GM23248 (cell line): ENCODE data around the gene MSRB3. TPM values are rescaled to one million over a fixed set of nuclear protein-coding genes. Genes with fewer than 3 reads are reported as not detected.

Source experiments
- DNase-seq: peaks from one replicate; pipeline ENCODE4 v3.0.0-alpha.2; 2015
- H2AFZ ChIP-seq: fragments of 200-600 bp; sonication (generic); 2 replicates; pipeline ENCODE4 v1.6.1; 2016; ENCODE audit warnings: antibody characterized with exemption
- H3F3A ChIP-seq: fragments of 200-600 bp; sonication (generic); 2 replicates; pipeline ENCODE4 v1.6.1; 2016; ENCODE audit warnings: mild to moderate bottlenecking, antibody characterized with exemption, mixed run types; ENCODE audit not compliant: insufficient read depth
- H3K27ac ChIP-seq: fragments of 200-600 bp; sonication (generic); 2 replicates; pipeline ENCODE4 v1.5.1; 2016; ENCODE audit warnings: mild to moderate bottlenecking
- H3K27me3 ChIP-seq: fragments of 200-600 bp; sonication (generic); replicated peaks from 2 replicates; pipeline ENCODE4 v1.6.1; 2016; ENCODE audit warnings: mild to moderate bottlenecking; ENCODE audit not compliant: insufficient read depth
- H3K36me3 ChIP-seq: fragments of 200-600 bp; sonication (generic); 2 replicates; pipeline ENCODE4 v1.6.1; 2016; ENCODE audit warnings: low read depth, mild to moderate bottlenecking
- H3K4me1 ChIP-seq: fragments of 200-600 bp; sonication (generic); 2 replicates; pipeline ENCODE4 v1.6.1; 2016; ENCODE audit warnings: mild to moderate bottlenecking; ENCODE audit not compliant: insufficient read depth
- H3K4me2 ChIP-seq: fragments of 200-600 bp; sonication (generic); one replicate; pipeline ENCODE4 v1.6.1; 2016; ENCODE audit warnings: mild to moderate bottlenecking; ENCODE audit not compliant: unreplicated experiment
- H3K4me3 ChIP-seq: fragments of 200-600 bp; sonication (generic); 2 replicates; pipeline ENCODE4 v1.5.1; 2016; ENCODE audit warnings: mild to moderate bottlenecking
- H3K79me2 ChIP-seq: fragments of 200-600 bp; sonication (generic); 2 replicates; pipeline ENCODE4 v1.6.1; 2016; ENCODE audit warnings: mild to moderate bottlenecking; ENCODE audit not compliant: insufficient read depth
- H3K9ac ChIP-seq: fragments of 200-600 bp; sonication (generic); 2 replicates; pipeline ENCODE4 v1.6.1; 2016; ENCODE audit warnings: mild to moderate bottlenecking
- H3K9me2 ChIP-seq: fragments of 200-600 bp; sonication (generic); 2 replicates; pipeline ENCODE4 v1.6.1; 2016; ENCODE audit warnings: mixed run types, mild to moderate bottlenecking, moderate library complexity; ENCODE audit not compliant: insufficient read depth
- H3K9me3 ChIP-seq: fragments of 200-600 bp; sonication (generic); one replicate; pipeline ENCODE4 v1.6.1; 2017; ENCODE audit warnings: low read depth
- H4K20me1 ChIP-seq: fragments of 200-600 bp; sonication (generic); 2 replicates; pipeline ENCODE4 v1.6.0; 2016; ENCODE audit not compliant: insufficient read depth
- EZH2 ChIP-seq: fragments of 200-600 bp; sonication (generic); IDR thresholded peaks from 2 replicates; pipeline ENCODE4 v1.6.1; 2018; ENCODE audit warnings: antibody characterized with exemption, mild to moderate bottlenecking; ENCODE audit not compliant: insufficient read depth, poor library complexity, severe bottlenecking
- EZH2phosphoT487 ChIP-seq: fragments of 200-600 bp; sonication (generic); IDR thresholded peaks from 2 replicates; pipeline ENCODE4 v1.6.1; 2018; ENCODE audit warnings: antibody characterized with exemption, moderate library complexity, mild to moderate bottlenecking, low read depth; ENCODE audit not compliant: insufficient read depth
- WGBS, 2 experiments: methylation state at CpG; one replicate each; pipeline ENCODE4 v1.1.6; 2015 to 2017; ENCODE audit warnings: low lambda C conversion rate in 2 of 2, low coverage in 1 of 2; ENCODE audit errors: missing lambda C conversion rate in 2 of 2; 5-methylcytosine and 5-hydroxymethylcytosine counted together
- in situ Hi-C: fragments of 300-500 bp; cut with MboI; formaldehyde crosslinking; loops from 2 replicates; pipeline ENCODE4 v1.15.0; 2020
- polyA plus RNA-seq: library from polyadenylated mRNA; unstranded; fragments of >200 nt; fragmentation: Nextera tagmentation; extraction: Ambion mirVana; gene quantifications from 2 replicates; pipeline ENCODE4 v1.2.1, GENCODE V29; 2016
- total RNA-seq: library from RNA; depleted of rRNA; stranded (reverse); fragments of >200 nt; shearing (Covaris generic); gene quantifications from 2 replicates; pipeline ENCODE4 v1.2.3, GENCODE V29; 2014

Gene MSRB3
- total and polyA plus RNA-seq, 2 experiments from 2014 or later, result 74.1 to 158 TPM

- no peak overlapping the region for H2AFZ ChIP-seq
- in situ Hi-C loops, result loop anchor here (10.0 to 25.0 kb wide), 2 partner anchors 386 to 784 kb away; no protein-coding TSS in a partner anchor
- H3K9me2 ChIP-seq, result peaks cover 4% of the 10 kb centered on the region; the same call in 1 of the 2 replicates
- no peaks in the 10 kb centered on the region for H3K9me3 ChIP-seq
- H3K36me3 ChIP-seq, result no peaks in the 10 kb centered on the region; the same call in 1 of the 2 replicates
- H3K4me3 ChIP-seq, result no peak overlapping the region
- WGBS, 2 experiments, result 84 to 86% methylated on average over 3 of the region's 3 CpGs
- no peak overlapping the region for H3K9ac ChIP-seq
- H4K20me1 ChIP-seq, result 0 out of 2 replicates have a peak, but pooled peaks cover 11% of the 10 kb centered on the region
- H3F3A ChIP-seq, result peaks cover 2% of the 10 kb centered on the region
- peak; percentile 40 for DNase-seq
- no peak overlapping the region for H3K4me2 ChIP-seq
- peaks cover 25% of the 10 kb centered on the region for H3K4me1 ChIP-seq
- H3K27me3 ChIP-seq, result no peaks in the 10 kb centered on the region
- H3K79me2 ChIP-seq, result peaks cover 100% of the 10 kb centered on the region
- TF ChIP-seq EZH2phosphoT487 (no peak), EZH2 (no peak)
- H3K27ac ChIP-seq, result no peak overlapping the region
These were observed 22.3 kb downstream of the MSRB3 start for GRCh38 chr12:65300679-65301349.

GRCh38 chr12:65302891-65303290 lies 24.4 kb downstream of the MSRB3 start:
- DNase-seq, result no peak
- H3K4me1 ChIP-seq, result peaks cover 46% of the 10 kb centered on the region
- H3K9ac ChIP-seq, result no peak overlapping the region
- H3K9me2 ChIP-seq, result peaks cover 4% of the 10 kb centered on the region; the same call in 1 of the 2 replicates
- H3K9me3 ChIP-seq, result no peaks in the 10 kb centered on the region
- TF ChIP-seq EZH2 (no peak), EZH2phosphoT487 (no peak)
- peaks cover 21% of the 10 kb centered on the region for H3F3A ChIP-seq
- in situ Hi-C loops, result loop anchor here (10.0 to 25.0 kb wide), 2 partner anchors 384 to 782 kb away; no protein-coding TSS in a partner anchor
- H3K79me2 ChIP-seq, result peaks cover 100% of the 10 kb centered on the region
- 52 to 61% methylated on average over 3 of the region's 3 CpGs for WGBS, 2 experiments
- no peak overlapping the region for H3K27ac ChIP-seq
- H4K20me1 ChIP-seq, result no peaks in the 10 kb centered on the region
- H3K4me3 ChIP-seq, result no peak overlapping the region
- no peak overlapping the region for H2AFZ ChIP-seq
- peak overlapping the region; percentile 24 for H3K4me2 ChIP-seq
- H3K27me3 ChIP-seq, result no peaks in the 10 kb centered on the region
- no peaks in the 10 kb centered on the region for H3K36me3 ChIP-seq

- H3K27ac ChIP-seq, result peak overlapping the region; percentile 58; the same call in 1 of the 2 replicates
- peaks cover 94% of the 10 kb centered on the region for H3K79me2 ChIP-seq
- H2AFZ ChIP-seq, result no peak overlapping the region
- in situ Hi-C loops, result loop anchor here (10.0 to 25.0 kb wide), 2 partner anchors 382 to 779 kb away; no protein-coding TSS in a partner anchor
- H4K20me1 ChIP-seq, result no peaks in the 10 kb centered on the region
- DNase-seq, result no peak
- no peaks in the 10 kb centered on the region for H3K9me3 ChIP-seq
- H3K36me3 ChIP-seq, result 0 out of 2 replicates have a peak, but pooled peaks cover 6% of the 10 kb centered on the region
- no peak overlapping the region for H3K4me3 ChIP-seq
- no peaks in the 10 kb centered on the region for H3K27me3 ChIP-seq
- H3K4me2 ChIP-seq, result no peak overlapping the region
- H3F3A ChIP-seq, result peaks cover 41% of the 10 kb centered on the region
- peak overlapping the region; percentile 16 for H3K9ac ChIP-seq
- peaks cover 57% of the 10 kb centered on the region for H3K4me1 ChIP-seq
- peaks cover 4% of the 10 kb centered on the region; the same call in 1 of the 2 replicates for H3K9me2 ChIP-seq
- TF ChIP-seq EZH2, result no peak
- TF ChIP-seq EZH2phosphoT487, result no peak
- WGBS, 2 experiments, result 88 to 95% methylated on average over 2 of the region's 2 CpGs
These were observed 27.0 kb downstream of the MSRB3 start for GRCh38 chr12:65305346-65305950.

- TF ChIP-seq EZH2phosphoT487, result no peak
- TF ChIP-seq EZH2, result no peak
- H3K4me2 ChIP-seq, result peak overlapping the region; percentile 9
- peaks cover 41% of the 10 kb centered on the region for H3F3A ChIP-seq
- in situ Hi-C loops, result loop anchor here (10.0 to 25.0 kb wide), 2 partner anchors 381 to 778 kb away; no protein-coding TSS in a partner anchor
- WGBS, 2 experiments, result 54 to 60% methylated on average over 6 of the region's 6 CpGs
- no peak overlapping the region for H2AFZ ChIP-seq
- H3K27me3 ChIP-seq, result no peaks in the 10 kb centered on the region
- 0 out of 2 replicates have a peak, but pooled peaks cover 13% of the 10 kb centered on the region for H3K36me3 ChIP-seq
- H3K4me3 ChIP-seq, result no peak overlapping the region
- no peaks in the 10 kb centered on the region for H4K20me1 ChIP-seq
- peak; percentile 69 for DNase-seq
- H3K4me1 ChIP-seq, result peaks cover 54% of the 10 kb centered on the region
- peaks cover under 1% of the 10 kb centered on the region; the same call in 1 of the 2 replicates for H3K9me2 ChIP-seq
- H3K9me3 ChIP-seq, result no peaks in the 10 kb centered on the region
- H3K27ac ChIP-seq, result peak overlapping the region; percentile 58
- H3K79me2 ChIP-seq, result peaks cover 94% of the 10 kb centered on the region
- H3K9ac ChIP-seq, result peak overlapping the region; percentile 16; the same call in 1 of the 2 replicates
These were observed 28.1 kb downstream of the MSRB3 start for GRCh38 chr12:65306366-65307168.
